Mesenchymal stem cell (in vitro differentiated cells and primary cell): ENCODE measurements around the gene SYNDIG1L.

Experiments
- DNase-seq: peaks from one replicate; pipeline ENCODE4 v3.0.0-alpha.2; 2013
- H2AFZ ChIP-seq: one replicate; pipeline ENCODE4 v1.6.1; 2013; ENCODE audit warnings: low read depth, mild to moderate bottlenecking, control low read depth, inconsistent platforms, low read length, moderate library complexity
- H2AK5ac ChIP-seq: 2 replicates; pipeline ENCODE4 v1.6.1; 2013; ENCODE audit warnings: low read length, moderate library complexity, mild to moderate bottlenecking, inconsistent platforms; ENCODE audit not compliant: severe bottlenecking
- H2BK120ac ChIP-seq: one replicate; pipeline ENCODE4 v1.6.1; 2013; ENCODE audit warnings: low read depth, mild to moderate bottlenecking, inconsistent platforms, low read length, moderate library complexity
- H2BK12ac ChIP-seq, 2 experiments: one replicate each; pipeline ENCODE4 v1.6.1; 2013; ENCODE audit warnings: inconsistent platforms in 2 of 2, low read length in 2 of 2, mild to moderate bottlenecking in 2 of 2, moderate library complexity in 2 of 2, control low read depth in 1 of 2
- H2BK15ac ChIP-seq: one replicate; pipeline ENCODE4 v1.6.1; 2013; ENCODE audit warnings: mild to moderate bottlenecking, low read depth, inconsistent platforms; ENCODE audit not compliant: poor library complexity, severe bottlenecking
- H2BK5ac ChIP-seq: 2 replicates; pipeline ENCODE4 v1.6.1; 2013; ENCODE audit warnings: low read depth, mild to moderate bottlenecking, low read length, control low read depth, inconsistent platforms; ENCODE audit not compliant: poor library complexity, severe bottlenecking
- H3K14ac ChIP-seq, 2 experiments: one replicate each; pipeline ENCODE4 v1.6.1; 2013; ENCODE audit warnings: inconsistent platforms in 2 of 2, low read length in 2 of 2, control low read depth in 1 of 2, mild to moderate bottlenecking in 1 of 2, moderate library complexity in 1 of 2
- H3K18ac ChIP-seq, 2 experiments: one replicate each; pipeline ENCODE4 v1.6.1; 2013; ENCODE audit warnings: inconsistent platforms in 2 of 2, low read length in 2 of 2, control low read depth in 1 of 2, low read depth in 1 of 2, mild to moderate bottlenecking in 1 of 2
- H3K23ac ChIP-seq, 2 experiments: one replicate each; pipeline ENCODE4 v1.6.1; 2013; ENCODE audit warnings: inconsistent platforms in 2 of 2, low read length in 2 of 2, mild to moderate bottlenecking in 2 of 2, moderate library complexity in 2 of 2, control low read depth in 1 of 2
- H3K27ac ChIP-seq: 2 replicates; pipeline ENCODE4 v1.5.1; 2013; ENCODE audit warnings: mild to moderate bottlenecking, moderate library complexity, low read length, control low read depth, inconsistent platforms; ENCODE audit not compliant: poor library complexity, severe bottlenecking
- H3K27me3 ChIP-seq, 2 experiments: 2 replicates each; pipeline versions ENCODE4 v1.6.1 to v1.7.0; 2013; ENCODE audit warnings: low read length in 2 of 2, mild to moderate bottlenecking in 2 of 2, moderate library complexity in 2 of 2, control low read depth in 1 of 2, inconsistent platforms in 1 of 2; ENCODE audit not compliant: control insufficient read depth in 1 of 2, insufficient read depth in 1 of 2
- H3K36me3 ChIP-seq, 2 experiments: 2 replicates each; pipeline versions ENCODE4 v1.6.1 to v1.7.0; 2013; ENCODE audit warnings: low read length in 2 of 2, control low read depth in 1 of 2, inconsistent platforms in 1 of 2, low read depth in 1 of 2, mild to moderate bottlenecking in 1 of 2; ENCODE audit not compliant: insufficient read depth in 2 of 2, control insufficient read depth in 1 of 2
- H3K4ac ChIP-seq, 2 experiments: one replicate each; pipeline ENCODE4 v1.6.1; 2013; ENCODE audit warnings: inconsistent platforms in 2 of 2, low read length in 2 of 2, mild to moderate bottlenecking in 2 of 2, moderate library complexity in 2 of 2, control low read depth in 1 of 2, low read depth in 1 of 2
- H3K4me1 ChIP-seq: 2 replicates; pipeline ENCODE4 v1.6.1; 2013; ENCODE audit warnings: low read depth, low read length, control low read depth; ENCODE audit not compliant: control insufficient read depth, insufficient read depth
- H3K4me2 ChIP-seq: 2 replicates; pipeline ENCODE4 v1.6.1; 2013; ENCODE audit warnings: low read length, mild to moderate bottlenecking, inconsistent platforms; ENCODE audit not compliant: poor library complexity, severe bottlenecking
- H3K4me3 ChIP-seq, 2 experiments: 2 replicates each; pipeline versions ENCODE4 v1.5.1 to v1.7.0; 2013; ENCODE audit warnings: low read length in 2 of 2, mild to moderate bottlenecking in 2 of 2, control low read depth in 1 of 2, low read depth in 1 of 2; ENCODE audit not compliant: insufficient read depth in 1 of 2
- H3K79me1 ChIP-seq: replicated peaks from 2 replicates; pipeline ENCODE4 v1.6.1; 2013; ENCODE audit warnings: mild to moderate bottlenecking, control low read depth, low read length, inconsistent platforms; ENCODE audit not compliant: poor library complexity, severe bottlenecking
- H3K9ac ChIP-seq: 2 replicates; pipeline ENCODE4 v1.7.0; 2013; ENCODE audit warnings: mild to moderate bottlenecking, low read length, moderate library complexity
- H3K9me3 ChIP-seq: 2 replicates; pipeline ENCODE4 v1.7.0; 2013; ENCODE audit warnings: mild to moderate bottlenecking, low read length; ENCODE audit not compliant: control insufficient read depth
- H4K8ac ChIP-seq: one replicate; pipeline ENCODE4 v1.6.1; 2013; ENCODE audit warnings: inconsistent platforms, mild to moderate bottlenecking, low read length, moderate library complexity
- H4K91ac ChIP-seq: one replicate; pipeline ENCODE4 v1.6.1; 2013; ENCODE audit warnings: mild to moderate bottlenecking, low read length, inconsistent platforms
- WGBS: methylation state at CpG from one replicate; pipeline ENCODE4 v1.1.7; 2013; ENCODE audit warnings: mixed read lengths; 5-methylcytosine and 5-hydroxymethylcytosine counted together

SYNDIG1L gene

GRCh38 chr14:74360163-74360562 is 65.8 kb downstream of the SYNDIG1L start:
- no peak overlapping the region for H4K8ac ChIP-seq
- no peak overlapping the region for H2BK5ac ChIP-seq
- no peak overlapping the region for H3K18ac ChIP-seq
- H2BK12ac ChIP-seq: no peak overlapping the region
- H3K79me1 ChIP-seq: no peaks in the 10 kb centered on the region
- H3K4me1 ChIP-seq: no peaks in the 10 kb centered on the region
- 43% methylated on average over 3 of the region's 3 CpGs for WGBS
- no peak overlapping the region for H3K4me3 ChIP-seq
- H3K4ac ChIP-seq: no peak overlapping the region
- H4K91ac ChIP-seq: no peak overlapping the region
- H3K9me3 ChIP-seq: no peaks in the 10 kb centered on the region
- H3K4me2 ChIP-seq: no peak overlapping the region
- DNase-seq: no peak
- H2AK5ac ChIP-seq: no peak overlapping the region
- H3K23ac ChIP-seq: no peak overlapping the region
- no peak overlapping the region for H2BK120ac ChIP-seq
- H3K9ac ChIP-seq: no peak overlapping the region
- no peak overlapping the region for H2BK15ac ChIP-seq
- H2AFZ ChIP-seq: no peak overlapping the region
- peaks cover 50 to 63% of the 10 kb centered on the region in 2 experiments for H3K27me3 ChIP-seq
- no peak overlapping the region for H3K14ac ChIP-seq
- no peak overlapping the region for H3K27ac ChIP-seq
- H3K36me3 ChIP-seq: no peaks in the 10 kb centered on the region

- Histone ChIP-seq H3K4me3 (no peak overlapping the region), H2BK5ac (no peak overlapping the region), H3K36me3 (no peaks in the 10 kb centered on the region), H2BK120ac (no peak overlapping the region), H3K4me2 (no peak overlapping the region), H3K4ac (no peak overlapping the region), H2AFZ (no peak overlapping the region), H3K79me1 (no peaks in the 10 kb centered on the region), H3K4me1 (no peaks in the 10 kb centered on the region), H4K8ac (no peak overlapping the region), H3K23ac (no peak overlapping the region), H4K91ac (no peak overlapping the region), H3K18ac (no peak overlapping the region), H2BK12ac (no peak overlapping the region), H2AK5ac (no peak overlapping the region), H3K27me3 (peaks cover 38 to 58% of the 10 kb centered on the region in 2 experiments), H2BK15ac (no peak overlapping the region), H3K9ac (no peak overlapping the region), H3K9me3 (no peaks in the 10 kb centered on the region), H3K14ac (no peak overlapping the region), H3K27ac (no peak overlapping the region)
- 88% methylated on average over 17 of the region's 17 CpGs for WGBS
- DNase-seq: no peak
Measured at GRCh38 chr14:74358176-74358829, 67.7 kb downstream of the SYNDIG1L start.

GRCh38 chr14:74357585-74357984 is 68.4 kb downstream of the SYNDIG1L start:
- no peak overlapping the region for H2BK5ac ChIP-seq
- no peak overlapping the region for H3K27ac ChIP-seq
- no peaks in the 10 kb centered on the region for H3K4me1 ChIP-seq
- DNase-seq: no peak
- peaks cover 40 to 59% of the 10 kb centered on the region in 2 experiments for H3K27me3 ChIP-seq
- no peak overlapping the region for H2BK15ac ChIP-seq
- no peak overlapping the region for H2AFZ ChIP-seq
- no peak overlapping the region for H3K14ac ChIP-seq
- H3K23ac ChIP-seq: no peak overlapping the region
- H3K9me3 ChIP-seq: no peaks in the 10 kb centered on the region
- H3K4me3 ChIP-seq: no peak overlapping the region
- no peak overlapping the region for H4K91ac ChIP-seq
- H3K79me1 ChIP-seq: no peaks in the 10 kb centered on the region
- no peak overlapping the region for H3K4ac ChIP-seq
- WGBS: 95% methylated on average over 19 of the region's 19 CpGs
- no peak overlapping the region for H4K8ac ChIP-seq
- no peak overlapping the region for H2BK120ac ChIP-seq
- no peak overlapping the region for H2AK5ac ChIP-seq
- H3K36me3 ChIP-seq: no peaks in the 10 kb centered on the region
- H3K4me2 ChIP-seq: no peak overlapping the region
- no peak overlapping the region for H3K18ac ChIP-seq
- no peak overlapping the region for H2BK12ac ChIP-seq
- H3K9ac ChIP-seq: no peak overlapping the region

GRCh38 chr14:74356892-74357575 is 69.0 kb downstream of the SYNDIG1L start:
- H4K8ac ChIP-seq: no peak overlapping the region
- no peak overlapping the region for H4K91ac ChIP-seq
- WGBS: 91% methylated on average over 32 of the region's 32 CpGs
- no peak overlapping the region for H3K14ac ChIP-seq
- no peak overlapping the region for H2AFZ ChIP-seq
- H3K79me1 ChIP-seq: no peaks in the 10 kb centered on the region
- no peaks in the 10 kb centered on the region for H3K36me3 ChIP-seq
- H2BK12ac ChIP-seq: no peak overlapping the region
- H3K18ac ChIP-seq: no peak overlapping the region
- H2BK15ac ChIP-seq: no peak overlapping the region
- H3K4me1 ChIP-seq: no peaks in the 10 kb centered on the region
- no peak overlapping the region for H2AK5ac ChIP-seq
- H3K23ac ChIP-seq: no peak overlapping the region
- no peak overlapping the region for H3K27ac ChIP-seq
- no peak overlapping the region for H2BK120ac ChIP-seq
- H3K4ac ChIP-seq: no peak overlapping the region
- H3K27me3 ChIP-seq: peaks cover 42 to 60% of the 10 kb centered on the region in 2 experiments
- no peak for DNase-seq
- H3K9me3 ChIP-seq: no peaks in the 10 kb centered on the region
- H3K4me3 ChIP-seq: no peak overlapping the region
- no peak overlapping the region for H3K4me2 ChIP-seq
- no peak overlapping the region for H2BK5ac ChIP-seq
- no peak overlapping the region for H3K9ac ChIP-seq
